HEK293T (cell line): Measurements from ENCODE around the gene SLC25A19.

Experiments
- BHLHE40 ChIP-seq: fragments of 450-650 bp; IDR thresholded peaks from 2 replicates; pipeline ENCODE4 v1.6.1; 2016; ENCODE audit warnings: mild to moderate bottlenecking, moderate library complexity, borderline replicate concordance
- FOXA1 ChIP-seq: fragments of 450-650 bp; IDR thresholded peaks from 2 replicates; pipeline ENCODE4 v1.6.1; 2016; ENCODE audit warnings: mild to moderate bottlenecking
- L3MBTL2 ChIP-seq: fragments of 450-650 bp; conservative IDR thresholded peaks from 2 replicates; pipeline ENCODE4 v1.6.1; 2016; ENCODE audit warnings: mild to moderate bottlenecking
- LEF1 ChIP-seq: fragments of 450-650 bp; IDR thresholded peaks from 2 replicates; pipeline ENCODE4 v1.6.1; 2017; ENCODE audit warnings: mild to moderate bottlenecking, borderline replicate concordance
- SP1 ChIP-seq: fragments of 450-650 bp; IDR thresholded peaks from 2 replicates; pipeline ENCODE4 v1.6.1; 2017
- SUZ12 ChIP-seq: fragments of 450-650 bp; IDR thresholded peaks from 2 replicates; pipeline ENCODE4 v1.6.1; 2016; ENCODE audit warnings: mild to moderate bottlenecking
- ZNF384 ChIP-seq: fragments of 450-650 bp; IDR thresholded peaks from 2 replicates; pipeline ENCODE4 v1.6.1; 2016

GRCh38 chr17:75249564-75249963 is 39.7 kb downstream of the SLC25A19 start:
- TF ChIP-seq L3MBTL2 (no peak), SUZ12 (no peak), BHLHE40 (no peak), LEF1 (no peak), FOXA1 (no peak), ZNF384 (no peak), SP1 (no peak)
